Hematopoietic multipotent progenitor cell treated with erythropoietin and hydrocortisone succinate and interleukin-3 and kit ligand, for 4 days (in vitro differentiated cells): ENCODE data around the gene OPCML.

Experiments used
- DNase-seq: peaks from one replicate; pipeline ENCODE4 v3.0.0-alpha.2; 2015

OPCML gene

DNA sequence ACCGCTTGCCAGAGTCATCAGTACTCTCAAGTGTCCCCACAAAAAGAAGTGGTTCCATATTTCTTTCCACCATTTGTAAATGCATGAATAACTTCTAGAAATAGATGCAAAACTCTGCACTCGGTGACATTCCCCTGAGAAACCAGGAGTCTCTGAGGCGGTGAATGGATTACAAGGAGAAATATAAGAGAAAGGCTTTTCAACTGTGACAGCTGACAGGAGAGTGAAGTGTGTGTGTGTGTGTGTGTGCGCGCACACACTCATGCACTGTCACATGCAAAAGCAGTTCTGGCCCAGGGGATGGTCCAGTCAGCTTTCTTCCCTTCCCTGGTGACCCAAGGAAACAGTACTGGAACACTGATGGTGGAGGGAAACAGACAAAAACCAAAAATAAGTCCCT lies 710.0 kb downstream of the OPCML start:
- DNase-seq = no peak

DNA sequence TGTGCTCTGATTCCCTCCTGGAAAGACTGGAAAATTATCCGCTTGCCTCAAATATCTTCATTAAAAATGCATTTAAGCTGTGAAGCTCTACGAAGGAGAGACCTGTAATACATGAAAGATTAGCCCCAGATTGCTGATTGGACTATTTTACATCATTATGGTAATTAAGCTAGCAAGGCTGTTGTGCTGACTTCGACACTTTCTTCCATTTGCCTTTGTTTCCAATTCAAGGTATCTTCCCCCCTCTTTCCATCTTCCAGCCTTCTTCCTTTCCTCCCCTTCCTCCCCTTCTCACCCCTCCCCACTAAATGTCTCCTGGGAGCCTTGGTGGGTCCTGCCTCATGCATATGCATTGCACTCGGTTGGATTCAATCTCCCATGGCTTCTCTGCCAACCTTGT lies 710.8 kb downstream of the OPCML start:
- no peak for DNase-seq

DNA sequence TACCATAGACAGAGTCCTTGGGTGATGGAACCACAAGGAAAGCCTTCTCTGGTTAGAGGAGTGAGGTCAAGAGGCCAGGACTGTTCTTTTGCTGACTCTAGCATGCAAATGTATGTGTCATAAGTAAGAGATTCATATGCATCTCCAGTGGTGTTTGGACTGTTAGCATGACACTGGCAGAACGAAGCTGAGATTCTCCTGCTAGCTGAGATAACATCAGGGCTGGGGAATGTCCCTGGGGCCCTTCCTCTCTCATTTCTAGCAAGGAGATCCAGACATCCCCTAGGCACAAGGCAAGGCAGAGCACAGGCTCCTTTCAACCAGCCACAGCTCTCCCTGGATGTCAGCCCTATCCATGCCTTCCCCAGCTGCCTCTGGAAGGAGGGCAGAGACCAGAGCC lies 711.3 kb downstream of the OPCML start:
- DNase-seq = no peak

DNA sequence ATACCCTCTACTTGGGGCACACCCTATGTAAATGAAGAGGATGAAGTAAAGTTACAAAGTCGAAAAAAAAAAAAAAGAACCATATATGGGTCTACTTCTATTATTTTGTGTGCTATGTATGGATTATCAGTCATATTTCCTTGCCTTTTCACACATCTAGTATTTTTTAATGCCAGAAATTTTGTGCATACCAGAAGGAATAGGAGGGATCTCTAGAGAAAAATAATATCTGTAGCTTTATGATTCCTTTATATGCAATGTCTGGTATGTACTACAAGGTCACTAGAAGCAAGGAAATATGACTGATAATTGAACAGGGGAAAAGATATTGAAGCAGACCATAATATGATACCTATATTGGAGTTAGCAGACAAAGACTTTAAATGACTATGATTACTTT lies 713.4 kb downstream of the OPCML start:
- no peak for DNase-seq

DNA sequence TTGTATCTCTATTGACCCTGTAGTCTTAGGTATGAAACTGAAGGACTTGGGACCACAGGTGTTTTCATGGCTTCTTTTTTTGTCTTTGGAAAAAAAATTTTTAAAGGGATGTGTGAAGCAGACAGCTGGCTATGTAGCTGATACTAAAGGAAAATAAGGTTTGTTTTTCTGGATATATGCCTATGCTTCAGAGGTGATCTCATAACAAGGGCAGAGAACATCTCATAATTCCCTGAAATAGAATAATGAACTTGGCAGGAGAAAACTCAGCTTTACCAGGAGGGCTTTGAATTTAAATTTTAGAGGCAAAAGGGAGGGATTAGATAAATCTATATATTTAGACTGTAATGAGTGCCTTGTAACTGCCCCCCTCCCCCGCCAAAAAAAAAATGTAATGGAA lies 714.9 kb downstream of the OPCML start:
- DNase-seq = no peak

DNA sequence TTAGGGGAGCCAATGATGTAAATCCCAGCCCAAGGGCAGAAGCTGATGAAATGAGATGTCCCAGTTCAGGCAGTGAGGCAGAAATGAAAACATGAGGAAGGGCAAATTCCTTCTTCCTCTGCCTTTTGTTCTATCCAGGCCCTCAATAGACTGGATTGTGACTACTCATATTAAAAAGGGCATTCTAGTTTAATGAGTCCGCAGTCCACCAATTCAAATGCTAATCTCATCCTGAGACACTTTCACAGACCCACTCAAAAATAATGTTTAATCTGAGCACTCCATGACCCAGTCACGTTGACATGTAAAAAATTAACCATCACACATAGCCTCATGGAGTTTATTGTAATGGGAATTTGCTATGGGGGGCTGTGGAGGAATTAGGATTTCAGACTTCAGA lies 717.9 kb downstream of the OPCML start:
- DNase-seq = no peak

DNA sequence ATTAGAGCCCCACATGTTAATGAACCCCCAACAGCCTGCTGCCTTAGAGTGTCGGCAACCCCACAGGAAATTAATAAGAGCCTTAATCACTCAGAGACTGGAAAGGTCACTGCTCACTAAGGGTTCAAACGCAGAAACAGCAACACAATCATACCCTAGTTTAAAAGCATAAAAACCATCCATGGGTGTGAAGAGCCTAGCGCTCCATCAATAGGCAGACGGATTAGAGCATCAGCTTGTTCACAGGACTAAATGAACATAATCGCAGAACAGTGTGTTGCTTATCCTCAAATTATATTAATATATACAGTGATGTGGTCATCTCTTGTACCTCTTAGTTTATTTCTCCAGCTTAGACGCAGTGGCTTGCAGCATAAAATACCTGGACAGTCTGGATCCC lies 720.7 kb downstream of the OPCML start:
- no peak for DNase-seq

DNA sequence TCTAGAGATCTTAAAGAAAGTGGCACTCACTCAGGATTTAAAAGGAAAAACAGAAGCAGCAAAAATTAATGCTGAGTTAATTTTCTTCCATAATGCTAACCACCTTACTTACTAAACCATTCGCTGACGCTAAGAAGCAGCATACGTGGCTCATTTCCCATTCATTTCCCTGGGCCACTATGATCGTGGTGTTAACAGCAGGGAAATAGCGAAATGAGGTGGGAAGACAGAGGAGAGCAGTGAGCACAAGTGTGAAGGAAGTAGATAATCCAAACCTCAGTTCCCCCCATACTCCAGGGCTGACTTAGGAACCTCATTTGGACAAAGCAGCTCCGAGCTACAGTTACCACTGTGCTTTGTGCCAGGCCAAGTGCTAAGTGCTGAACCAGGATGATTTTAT lies 723.2 kb downstream of the OPCML start:
- DNase-seq = no peak

DNA sequence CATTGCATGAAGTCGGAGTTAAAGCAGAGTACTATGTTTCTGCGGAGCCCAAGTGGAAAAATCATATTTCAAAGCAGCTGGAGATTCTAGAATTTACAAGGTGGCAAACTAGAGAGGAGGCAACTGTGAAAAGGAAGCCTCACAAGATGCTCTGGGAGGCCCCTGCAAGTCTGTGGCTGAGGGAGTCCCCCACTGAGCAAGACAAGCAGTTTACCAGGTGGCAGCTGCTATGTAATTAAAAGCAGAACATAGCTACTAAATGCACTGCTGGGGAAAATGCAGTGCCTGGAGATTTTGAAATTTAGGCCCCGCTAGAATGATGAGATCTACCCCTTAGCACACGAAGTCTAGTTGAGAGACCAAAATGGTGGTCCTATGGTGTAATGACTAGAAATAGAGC lies 728.0 kb downstream of the OPCML start:
- no peak for DNase-seq

DNA sequence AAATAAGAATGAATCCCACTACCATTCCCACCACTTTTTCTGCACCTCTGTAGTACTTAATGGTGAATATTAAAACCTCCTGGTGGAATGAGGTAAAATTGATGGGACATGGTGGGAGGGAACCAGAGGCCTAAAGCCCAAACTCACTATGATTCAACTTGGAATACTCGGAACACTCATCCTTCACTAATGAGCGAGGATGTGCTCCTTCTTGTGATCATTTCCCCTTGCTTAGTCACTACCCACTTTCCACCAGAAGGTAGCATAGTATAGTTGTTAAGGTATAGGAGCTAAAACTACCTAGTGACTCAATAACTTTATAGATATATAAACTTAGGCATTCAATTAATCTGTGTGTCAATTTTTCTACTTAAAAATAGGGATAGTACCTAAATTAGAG lies 728.9 kb downstream of the OPCML start:
- DNase-seq = no peak

DNA sequence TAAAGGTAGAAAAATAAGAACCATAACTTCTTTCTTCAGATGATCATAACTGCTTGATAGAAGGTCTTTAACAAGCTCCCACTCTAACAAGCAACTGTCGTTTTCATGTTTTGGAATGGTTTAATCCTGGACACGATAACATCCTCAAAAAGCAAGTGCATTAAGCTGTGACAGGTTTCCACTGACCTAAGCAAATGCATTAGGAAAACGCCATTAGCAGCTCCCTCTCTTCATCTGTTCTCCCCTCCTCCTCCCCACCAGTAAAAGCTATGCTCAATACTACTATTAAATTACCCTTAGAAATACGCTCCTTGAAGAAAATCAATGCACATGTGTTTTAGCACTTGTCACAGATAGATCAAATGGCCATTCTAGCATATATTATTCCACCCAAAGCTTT lies 729.4 kb downstream of the OPCML start:
- DNase-seq = no peak

DNA sequence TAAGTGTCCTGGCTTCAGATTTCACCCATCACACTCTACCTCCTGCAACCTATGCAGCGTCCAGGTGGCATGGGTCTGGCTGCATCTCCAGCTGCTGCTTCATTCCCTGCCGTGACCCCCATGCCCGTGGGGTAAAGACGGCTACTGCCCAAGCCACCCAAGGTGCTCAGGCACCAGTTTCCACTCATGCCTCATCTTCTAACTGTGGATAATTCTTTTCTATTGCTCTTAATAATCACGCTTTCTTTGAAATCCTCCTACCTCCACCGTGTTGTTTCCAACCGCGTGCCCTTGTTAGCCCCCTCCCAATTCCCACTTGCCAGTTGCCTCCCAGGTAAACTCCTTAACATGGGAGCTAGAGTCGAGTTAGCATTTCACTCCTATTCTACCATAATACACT lies 738.5 kb downstream of the OPCML start:
- DNase-seq = no peak

DNA sequence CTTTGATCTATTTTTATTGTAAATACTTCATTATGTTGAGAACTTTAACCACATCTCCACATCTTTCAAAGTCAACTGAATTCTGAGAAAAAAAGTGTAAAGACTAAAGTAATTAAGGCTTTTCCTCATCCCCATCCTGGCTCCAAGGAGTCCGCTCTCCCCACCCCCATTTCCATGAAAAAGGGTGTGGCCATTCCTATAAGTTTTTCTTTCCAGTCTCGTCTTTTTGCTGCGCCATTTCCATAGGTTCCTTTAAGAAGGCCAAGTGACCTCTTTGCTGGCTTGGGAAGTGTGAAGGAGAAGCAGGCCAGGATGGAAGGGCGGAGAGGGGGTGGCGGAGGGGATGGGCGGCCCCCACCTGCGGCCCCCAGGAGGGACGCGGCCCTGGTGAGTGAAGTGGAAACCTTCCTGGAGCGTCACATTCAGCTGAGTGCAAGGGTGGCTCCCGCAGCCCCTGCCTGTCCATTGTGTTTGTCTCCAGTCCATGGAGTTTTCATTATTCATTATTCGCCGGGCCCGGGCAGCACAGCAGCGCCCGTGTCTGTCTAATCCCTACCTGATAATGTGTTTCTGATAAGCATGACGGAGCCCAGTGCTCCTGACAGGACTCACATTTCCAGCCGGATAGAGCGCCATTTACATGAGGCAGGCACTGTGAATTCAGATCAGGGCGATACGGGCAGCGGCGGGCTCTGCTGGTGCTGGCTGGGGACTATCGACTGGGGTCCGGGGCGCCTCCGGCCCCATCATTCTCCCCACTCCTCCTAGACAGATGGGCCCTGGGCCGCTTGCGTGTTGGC lies 739.8 kb downstream of the OPCML start:
- DNase-seq = no peak

DNA sequence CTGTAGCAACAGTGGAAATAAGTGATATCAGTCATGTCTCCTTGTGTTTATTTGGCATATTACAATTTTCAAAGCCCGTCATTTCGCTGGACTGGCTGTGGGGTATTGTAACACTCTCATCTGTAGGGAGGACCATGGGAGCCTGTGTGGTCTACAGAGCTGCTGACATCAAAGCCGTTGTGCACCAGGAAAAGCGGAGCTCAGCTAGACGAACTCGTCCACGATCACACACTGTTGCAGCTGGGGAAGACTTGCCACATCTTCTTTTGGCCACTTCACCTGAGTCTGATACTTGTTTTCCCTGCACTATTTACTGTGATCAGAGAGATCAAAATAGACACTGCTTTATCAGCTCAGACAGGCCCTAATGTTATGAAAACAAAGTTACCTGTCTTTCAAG lies 741.3 kb downstream of the OPCML start:
- DNase-seq = no peak

DNA sequence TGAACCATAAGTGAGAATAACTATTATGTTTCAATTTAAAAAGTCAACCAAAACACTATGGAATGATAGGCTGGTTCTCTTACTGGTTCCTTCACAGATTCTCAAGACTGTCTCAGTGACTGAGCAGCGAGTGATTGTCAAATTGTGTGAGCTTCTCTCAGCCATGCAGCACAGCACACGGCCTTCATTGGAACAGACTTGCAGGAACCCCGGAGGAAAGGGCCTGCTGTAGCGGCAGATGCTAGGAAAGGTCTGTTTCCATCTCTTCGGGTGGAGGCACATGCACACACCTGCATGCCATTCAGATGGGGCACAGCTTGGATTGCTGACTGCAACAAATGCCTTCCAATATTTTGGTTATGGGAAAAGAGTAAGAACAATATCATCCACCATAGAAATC lies 741.8 kb downstream of the OPCML start:
- no peak for DNase-seq

DNA sequence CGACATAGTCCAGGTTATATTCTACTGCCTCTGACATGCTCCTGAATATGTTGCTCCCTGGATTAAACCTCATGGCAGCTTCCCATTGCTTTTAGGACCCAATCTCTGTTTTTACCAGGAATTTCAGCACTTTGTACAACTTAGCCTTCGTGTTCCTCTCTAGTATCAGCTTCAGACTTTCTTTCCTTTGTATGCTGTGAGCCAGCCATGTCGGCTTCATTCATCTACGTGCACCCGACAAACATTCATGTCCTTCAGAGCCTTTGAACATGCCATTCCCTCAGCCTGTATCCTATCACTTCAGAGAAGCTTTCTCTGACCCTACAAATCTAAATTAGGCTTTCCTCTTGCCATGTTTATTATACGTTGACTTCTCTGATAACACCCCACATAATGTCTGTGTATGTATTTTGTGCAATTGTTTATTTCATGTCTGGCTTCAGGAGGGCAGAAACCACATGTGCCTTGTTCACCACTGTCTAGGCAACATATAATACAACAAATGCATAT lies 743.4 kb downstream of the OPCML start:
- DNase-seq = no peak

DNA sequence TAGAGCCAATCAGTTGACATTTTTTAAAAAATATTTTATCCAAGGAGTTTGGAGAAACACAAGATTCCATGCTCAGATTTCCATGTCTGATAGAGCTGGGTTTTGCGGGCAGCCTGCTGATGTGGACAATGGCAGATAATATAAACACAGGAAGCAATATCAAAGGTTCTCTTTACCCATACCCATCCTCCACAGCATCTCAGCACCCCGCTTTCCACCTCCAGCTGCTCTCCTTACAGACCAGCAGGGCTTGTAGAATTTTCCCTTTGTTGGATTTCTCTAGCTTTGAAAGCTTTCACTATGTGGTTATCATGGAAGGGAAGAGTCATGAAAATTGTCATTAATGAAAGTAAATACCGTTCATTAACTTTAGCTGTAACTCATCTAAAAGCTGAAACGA lies 746.4 kb downstream of the OPCML start:
- no peak for DNase-seq

DNA sequence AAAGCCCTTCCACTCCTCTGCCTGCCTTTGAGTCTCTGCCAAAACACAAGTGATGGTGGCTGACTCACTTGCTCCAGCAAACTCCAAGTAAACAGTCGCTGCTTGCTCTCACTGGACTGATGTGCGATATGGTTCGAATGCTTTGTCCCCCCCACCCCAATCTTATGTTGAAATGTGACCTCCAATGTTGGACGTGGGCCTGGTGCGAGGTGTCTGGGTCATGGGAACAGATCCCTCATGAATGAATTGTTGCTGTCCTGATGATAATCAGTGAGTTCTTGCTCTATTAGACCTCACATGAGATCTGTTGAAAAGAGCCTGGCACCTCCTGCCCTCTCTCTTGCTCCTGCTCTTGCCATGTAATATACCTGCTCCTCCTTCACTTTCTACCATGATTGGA lies 747.9 kb downstream of the OPCML start:
- DNase-seq = no peak

DNA sequence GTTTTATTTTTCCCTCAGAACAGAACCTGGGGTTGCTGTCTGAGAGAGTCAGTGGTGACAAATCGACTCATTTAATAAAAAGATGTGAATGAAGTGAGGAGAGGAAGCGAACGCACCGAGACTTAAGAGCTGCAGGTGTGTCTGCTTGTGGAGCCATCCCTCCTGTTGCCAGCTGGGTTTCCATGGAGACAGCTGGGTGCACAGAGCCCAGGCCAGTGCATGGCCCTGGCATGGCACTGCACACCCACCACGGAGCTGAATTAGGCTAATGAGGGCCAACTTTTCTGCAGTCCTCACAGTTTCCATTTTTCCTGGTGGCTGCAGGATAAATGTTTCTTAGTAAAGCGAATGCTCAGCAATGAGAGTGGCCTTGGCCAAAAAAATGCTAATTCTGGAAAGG lies 750.2 kb downstream of the OPCML start:
- no peak for DNase-seq

DNA sequence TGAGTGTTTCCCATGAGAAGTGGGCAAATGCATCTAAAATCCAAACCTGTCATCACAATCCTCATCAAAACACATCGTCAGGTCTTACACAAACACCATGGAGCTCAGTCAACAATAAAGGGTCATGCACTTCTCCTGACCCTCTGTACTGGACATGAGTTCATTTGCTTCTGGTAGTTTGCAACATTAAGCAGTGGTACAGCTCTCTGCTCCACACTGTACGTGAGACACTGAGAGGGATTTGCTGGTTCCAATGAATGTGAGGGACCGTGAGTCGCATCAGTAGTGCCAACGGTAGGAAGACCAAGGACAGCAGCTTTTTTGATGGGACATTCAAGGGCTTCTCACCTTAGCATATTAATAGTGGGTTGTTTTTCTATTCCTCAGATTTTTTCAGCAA lies 752.3 kb downstream of the OPCML start:
- no peak for DNase-seq

DNA sequence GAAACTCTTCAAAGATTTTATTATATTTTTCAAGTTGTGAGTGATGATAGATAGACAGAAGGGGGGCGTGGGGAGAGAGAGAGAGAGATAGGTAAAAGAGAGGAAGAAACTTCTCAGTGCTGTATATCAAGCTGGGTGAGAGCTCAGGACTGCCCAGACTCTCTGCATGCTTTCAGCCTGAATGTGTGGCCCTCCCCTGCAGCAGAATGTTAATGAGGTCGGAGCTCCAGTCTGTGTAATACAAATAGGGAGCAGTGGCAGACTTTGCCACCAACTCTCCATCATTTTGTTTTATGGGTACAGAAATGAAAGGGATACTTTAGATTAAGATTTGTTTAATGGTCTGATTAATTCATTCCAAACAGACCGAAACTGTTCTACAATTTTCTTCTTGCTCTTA lies 752.8 kb downstream of the OPCML start:
- no peak for DNase-seq

DNA sequence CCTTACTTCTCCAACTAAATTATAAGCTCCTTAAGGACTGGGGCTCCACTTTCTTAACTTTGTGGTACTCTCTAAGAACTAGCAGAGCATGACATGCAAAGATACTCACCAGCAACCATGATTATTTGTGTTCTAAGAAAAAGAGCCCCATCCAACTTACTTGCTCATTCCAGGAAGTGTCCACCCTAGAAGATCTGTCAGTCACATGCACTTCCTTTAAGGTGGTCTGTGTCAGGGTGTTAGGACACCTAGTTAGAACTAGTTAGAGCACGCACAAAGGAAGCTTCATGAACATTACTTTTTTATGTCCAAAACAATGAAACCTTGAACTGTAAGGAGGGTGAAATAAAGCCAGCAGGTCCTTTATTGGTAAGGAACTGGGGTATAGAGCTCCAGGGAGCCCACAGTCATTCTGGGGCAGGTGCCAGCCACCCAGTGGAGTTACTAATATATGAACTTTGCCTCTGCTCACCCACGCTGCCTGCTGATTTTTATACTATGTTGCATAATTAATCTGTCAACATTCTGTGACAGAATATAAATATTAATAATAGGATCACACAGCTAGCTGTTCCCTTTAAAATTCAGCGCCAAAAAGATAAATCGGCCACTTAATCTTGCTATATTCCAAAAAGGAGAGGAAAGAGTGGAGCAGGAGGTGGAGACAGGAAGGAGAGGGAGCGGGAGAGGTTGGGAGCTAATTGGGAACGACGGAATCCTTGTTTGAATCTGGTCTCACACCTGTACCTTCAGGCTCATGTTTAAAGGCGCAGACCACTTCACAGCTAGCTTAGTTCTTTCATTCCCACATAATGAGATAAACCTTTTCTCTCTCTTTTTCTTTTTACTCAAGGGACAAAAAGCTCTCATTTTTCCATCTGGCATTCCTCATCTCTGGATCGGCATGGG lies 755.0 kb downstream of the OPCML start:
- DNase-seq = no peak

DNA sequence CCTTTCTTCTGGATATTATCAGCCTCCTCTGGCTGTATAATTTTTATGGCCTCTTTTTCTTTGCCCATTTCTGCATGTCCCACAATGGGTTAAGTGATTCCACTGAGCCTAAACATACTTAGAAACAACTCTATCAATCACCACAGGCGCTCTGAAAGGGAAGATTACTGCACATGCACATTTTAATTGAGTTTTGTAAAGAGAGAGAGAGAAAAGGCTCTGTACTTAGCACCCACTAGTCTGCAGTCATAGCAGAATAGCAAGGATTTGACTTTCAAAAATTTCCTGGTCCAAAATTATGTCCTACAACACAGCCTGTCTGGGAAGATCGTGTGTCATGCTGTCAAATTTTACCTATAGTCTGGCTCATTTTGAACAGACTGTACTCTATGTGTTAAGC lies 758.5 kb downstream of the OPCML start:
- DNase-seq = no peak
